Suppressor macrophage treated with lipopolysaccharide for 1 hour (primary cell): ENCODE data around the gene CCM2L.

ENCODE experiments used
- DNase-seq, 3 donors: peaks; one replicate each; pipeline ENCODE4 v3.0.0-alpha.2; 2020 to 2022

CCM2L gene

GRCh38 chr20:31996996-31997395 lies 13.2 kb upstream of the CCM2L start:
- DNase-seq: no peak

GRCh38 chr20:31998246-31998645 lies 12.0 kb upstream of the CCM2L start:
- DNase-seq: no peak

DNA sequence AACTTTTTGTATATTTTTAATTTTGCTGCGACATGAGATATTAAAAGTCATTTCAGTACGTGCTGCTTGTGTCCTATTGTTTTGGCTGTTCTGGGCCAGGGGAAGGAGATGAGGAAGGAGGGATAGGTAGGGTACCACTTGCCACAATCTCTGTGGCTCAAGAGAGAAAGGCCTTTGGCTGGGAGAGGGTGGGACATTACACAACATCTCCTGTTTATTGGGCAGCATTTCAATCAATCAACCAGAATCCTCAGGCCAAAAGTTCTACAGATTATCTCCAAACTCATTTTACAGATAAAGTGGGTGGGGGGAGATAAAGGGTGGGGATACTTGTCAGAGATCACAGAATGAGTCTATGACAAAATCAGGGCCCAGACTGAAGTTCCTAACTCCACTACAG lies 6.9 kb upstream of the CCM2L start:
- DNase-seq: no peak

- peak; percentile 34 to 45 (median 42) for DNase-seq
Measured at GRCh38 chr20:32004963-32005362, 5.3 kb upstream of the CCM2L start.

- no peak for DNase-seq
Measured at GRCh38 chr20:32006053-32006452, 4.2 kb upstream of the CCM2L start.

DNA sequence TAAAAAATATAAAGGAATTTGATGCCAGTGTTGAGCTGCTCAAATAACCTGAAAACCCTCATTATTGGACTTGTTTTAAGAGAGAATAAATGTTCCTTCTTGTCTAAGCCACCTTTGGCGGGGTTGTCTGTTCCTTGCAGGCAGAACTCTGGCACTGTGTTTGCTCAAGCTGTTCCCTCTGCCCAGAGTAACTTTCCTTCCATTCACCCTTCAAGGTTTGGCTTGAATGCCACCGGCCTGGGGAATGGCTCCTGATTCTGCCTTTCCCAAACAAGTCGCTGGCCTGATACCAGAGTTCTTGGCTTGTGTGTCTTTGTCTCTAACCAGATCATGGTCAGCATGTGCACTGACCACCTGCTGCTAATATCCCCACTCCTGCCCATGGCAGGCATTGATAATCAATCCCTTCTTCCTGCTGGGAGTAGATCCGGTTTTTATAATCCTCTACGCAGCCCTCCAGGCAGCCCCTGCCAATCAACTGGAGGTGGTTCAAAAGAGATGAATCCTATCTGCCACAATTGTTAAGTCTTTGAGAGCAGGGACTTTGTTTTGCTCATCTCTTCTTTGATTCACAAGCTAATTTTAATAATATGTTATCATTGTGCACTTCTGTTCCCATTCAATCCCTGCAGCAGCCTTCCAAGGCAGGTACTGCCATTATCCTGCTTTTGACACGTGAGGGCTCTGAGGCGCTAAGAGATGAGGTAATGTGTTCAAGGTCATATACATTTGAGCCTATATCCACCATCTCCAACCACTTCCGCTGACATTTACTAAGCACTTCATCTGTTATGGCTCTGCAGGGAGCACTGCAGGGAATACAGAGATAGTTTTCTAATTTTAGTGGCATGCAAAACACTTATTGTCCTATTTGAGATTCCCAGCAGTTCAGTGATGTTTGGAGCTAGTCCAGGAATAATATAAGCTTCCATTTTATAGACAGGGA lies 3.1 kb upstream of the CCM2L start:
- DNase-seq: no peak

GRCh38 chr20:32007787-32008616 lies 2.2 kb upstream of the CCM2L start:
- peak in 1 of 3 donors; percentile 17 for DNase-seq

GRCh38 chr20:32009564-32009963 lies 674 bp upstream of the CCM2L start:
- DNase-seq: no peak

GRCh38 chr20:32010666-32011065 lies 428 bp downstream of the CCM2L start:
- DNase-seq: no peak

DNA sequence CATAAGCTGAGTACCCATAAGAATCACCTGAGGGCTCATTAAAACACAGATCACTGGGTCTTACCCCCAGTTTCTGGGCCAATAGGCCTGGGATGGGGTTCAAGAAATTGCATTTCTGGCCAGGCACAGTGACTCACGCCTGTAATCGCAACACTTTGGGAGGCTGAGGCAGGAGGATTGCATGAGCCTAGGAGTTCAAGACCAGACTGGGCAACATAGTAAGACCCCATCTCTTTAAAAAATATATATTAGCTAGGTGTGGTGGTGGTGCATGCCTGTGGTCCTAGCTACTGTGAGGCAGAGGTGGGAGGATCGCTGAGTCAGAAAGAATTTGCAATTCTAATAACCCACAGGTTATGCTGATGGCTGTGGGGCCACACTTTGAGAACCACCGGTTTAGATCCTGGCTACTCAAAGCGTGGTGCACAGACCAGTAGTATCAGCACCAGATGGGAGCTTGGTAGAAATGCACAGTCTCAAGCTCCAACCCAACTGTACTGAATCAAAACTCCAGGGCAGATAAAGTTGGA lies 2.0 kb downstream of the CCM2L start:
- DNase-seq: no peak

DNA sequence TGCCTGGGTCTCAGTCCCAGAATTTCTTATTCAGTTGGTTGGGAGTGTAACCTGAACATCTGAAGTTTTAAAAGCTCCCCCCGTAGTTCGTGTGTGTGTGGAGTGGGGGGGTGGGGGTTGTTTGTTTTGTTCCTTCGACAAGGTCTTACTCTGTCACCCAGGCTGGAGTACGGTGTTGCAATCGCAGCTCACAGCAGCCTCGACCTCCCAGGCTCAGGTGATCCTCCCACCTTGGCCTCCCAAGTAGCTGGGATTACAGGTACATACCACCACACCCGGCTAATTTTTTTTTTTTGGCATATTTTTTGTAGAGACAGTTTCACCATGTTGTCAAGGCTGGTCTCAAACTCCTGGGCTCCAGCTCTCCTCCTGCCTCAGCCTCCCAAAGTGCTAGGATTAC lies 3.1 kb downstream of the CCM2L start:
- no peak for DNase-seq

DNA sequence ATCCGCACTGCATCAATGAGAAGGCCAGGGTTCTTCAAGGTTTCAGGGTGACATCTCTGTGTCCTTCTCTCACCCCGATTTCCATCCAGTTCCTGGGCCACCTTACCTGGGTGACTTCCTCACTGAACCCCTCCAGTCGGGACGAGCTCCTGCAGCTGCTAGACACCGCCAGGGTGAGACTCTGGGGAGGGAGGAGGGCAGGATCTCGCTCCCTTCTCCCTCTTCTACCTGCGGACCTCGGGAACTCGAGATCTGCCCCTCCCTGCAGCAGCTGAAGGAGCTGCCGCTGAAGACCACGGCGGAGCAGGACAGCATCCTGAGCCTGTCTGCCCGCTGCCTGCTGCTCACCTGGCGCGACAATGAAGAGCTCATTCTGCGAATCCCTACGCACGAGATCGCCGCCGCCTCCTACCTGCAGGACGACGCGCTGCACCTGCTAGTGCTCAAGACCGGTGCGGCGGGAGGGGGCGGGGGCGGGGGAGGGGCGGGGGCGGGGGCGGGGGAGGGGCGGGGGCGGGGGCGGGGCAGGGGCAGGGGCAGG lies 7.5 kb downstream of the CCM2L start:
- no peak for DNase-seq

DNA sequence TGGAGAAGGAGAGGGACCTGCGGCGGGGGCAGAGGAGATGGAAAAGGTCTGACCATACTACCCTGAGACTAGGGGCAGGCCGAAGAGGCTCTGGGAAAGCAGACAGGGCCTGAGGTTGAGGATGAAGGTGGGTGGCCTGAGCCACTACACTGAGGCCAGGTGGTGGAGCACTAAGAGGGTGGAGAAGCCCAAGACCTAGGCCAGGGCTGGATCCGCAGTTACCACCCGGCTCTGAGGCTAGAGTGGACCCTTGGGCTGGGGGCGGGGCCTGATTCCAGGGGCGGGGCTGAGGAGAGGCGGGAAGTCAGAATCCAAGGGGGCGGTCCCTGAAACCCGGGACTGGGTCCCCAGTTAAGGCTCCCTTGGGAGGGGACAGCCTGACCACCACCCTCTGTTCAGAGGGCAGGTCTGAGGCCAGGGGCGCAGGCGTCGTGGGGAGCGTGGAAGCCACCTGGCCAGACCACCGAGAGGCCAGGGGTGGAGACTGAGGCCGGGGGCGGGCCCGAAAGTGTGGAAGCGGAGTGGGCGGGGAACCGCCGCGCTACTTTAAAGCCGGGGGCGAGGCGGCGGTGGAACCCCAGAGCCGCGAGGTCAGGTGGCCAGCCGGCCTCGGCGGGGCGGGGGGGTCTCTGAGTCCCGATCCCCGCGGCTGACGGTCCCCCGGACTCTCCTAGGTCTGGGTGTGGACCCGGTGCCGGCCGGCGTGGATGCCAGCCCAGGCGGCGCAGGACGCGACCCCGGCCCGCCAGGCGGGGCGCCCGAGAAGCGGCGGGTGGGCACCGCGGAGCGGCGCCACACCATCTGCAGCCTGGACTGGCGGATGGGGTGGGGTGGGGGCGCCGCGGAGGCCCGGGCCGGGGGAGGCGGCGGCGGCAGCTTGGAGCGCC lies 8.3 kb downstream of the CCM2L start:
- peak; percentile 53 to 73 (median 59) for DNase-seq

- peak in 2 of 3 donors; percentile 22 to 50 for DNase-seq
Measured at GRCh38 chr20:32019156-32019510, 8.9 kb downstream of the CCM2L start.

GRCh38 chr20:32019563-32020463 lies 9.6 kb downstream of the CCM2L start:
- DNase-seq: peak in 2 of 3 donors; percentile 20 to 26

GRCh38 chr20:32021091-32021490 lies 10.9 kb downstream of the CCM2L start:
- DNase-seq: no peak

- no peak for DNase-seq
Measured at GRCh38 chr20:32024683-32025295, 14.6 kb downstream of the CCM2L start.

DNA sequence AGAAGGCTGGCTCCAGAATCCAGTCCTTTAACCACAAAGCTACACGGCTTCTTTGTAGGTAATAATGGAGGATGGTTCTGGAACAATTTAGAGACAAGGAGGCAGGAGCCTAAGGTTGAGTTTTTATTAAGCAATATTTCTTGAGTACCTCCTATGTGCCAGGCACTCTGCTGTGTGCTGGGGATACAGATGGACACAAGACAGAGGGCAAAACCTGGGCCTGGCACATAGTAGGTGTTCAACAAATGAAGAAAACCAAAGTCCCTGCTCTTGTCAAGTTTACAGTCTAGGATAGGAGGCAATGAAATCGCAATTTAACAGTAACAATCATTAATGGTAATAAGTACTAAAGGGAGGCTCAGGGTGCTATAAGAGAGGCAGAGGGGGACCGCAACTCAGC lies 17.4 kb downstream of the CCM2L start:
- no peak for DNase-seq

DNA sequence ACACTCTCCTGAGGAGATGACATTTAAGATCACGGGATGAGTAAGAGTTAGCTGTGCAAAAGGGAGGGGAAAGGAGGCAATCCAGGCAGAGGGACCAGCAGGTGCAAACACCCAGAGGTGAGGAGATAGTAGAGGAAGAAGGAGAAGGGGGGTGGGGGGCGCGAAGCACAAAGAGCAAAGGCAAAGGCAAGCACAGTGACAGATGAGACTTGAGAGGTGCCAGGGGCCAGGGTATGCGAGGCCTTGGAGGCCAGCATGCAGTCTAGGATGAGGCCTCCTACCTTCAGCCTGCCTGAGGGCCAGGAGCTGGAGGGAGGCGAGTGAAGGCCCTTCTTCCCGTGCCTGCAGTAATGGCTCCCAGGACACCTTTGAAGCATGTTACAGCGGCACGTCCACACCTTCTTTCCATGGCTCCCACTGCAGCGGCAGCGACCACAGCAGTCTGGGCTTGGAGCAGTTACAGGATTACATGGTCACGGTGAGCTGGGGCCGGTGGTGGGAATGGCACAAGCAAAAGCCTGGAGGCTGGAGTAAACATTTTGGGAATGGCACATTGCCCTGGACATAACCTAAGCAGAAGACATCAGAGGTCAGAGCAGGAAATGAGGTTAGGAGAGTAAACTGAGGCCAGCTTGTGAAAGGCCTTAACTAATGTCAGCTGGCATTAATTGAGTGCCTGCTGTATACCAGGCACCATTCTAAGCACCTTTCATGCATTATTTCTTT lies 18.6 kb downstream of the CCM2L start:
- DNase-seq: no peak

DNA sequence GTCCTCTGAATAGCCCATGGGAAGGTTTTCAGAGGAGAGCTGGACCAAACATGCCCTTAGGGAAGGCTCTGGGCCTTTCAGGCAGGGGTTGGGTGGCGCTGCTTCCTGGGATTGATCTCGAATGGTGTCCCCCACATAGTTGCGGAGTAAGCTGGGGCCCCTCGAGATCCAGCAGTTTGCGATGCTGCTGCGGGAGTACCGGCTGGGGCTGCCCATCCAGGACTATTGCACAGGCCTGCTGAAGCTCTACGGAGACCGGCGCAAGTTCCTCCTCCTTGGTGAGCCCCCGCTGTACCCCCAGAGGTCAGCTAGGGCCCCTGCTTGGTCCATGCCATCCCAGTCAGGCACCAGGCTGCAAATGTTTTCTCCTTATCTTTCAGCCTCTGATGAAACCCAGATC lies 19.3 kb downstream of the CCM2L start:
- no peak for DNase-seq
